Vagina (tissue), 2 donors: ENCODE measurements around the gene CALML5.

Source experiments
- POLR2AphosphoS5 ChIP-seq, 2 donors: sonication (generic); formaldehyde crosslinking; IDR thresholded peaks; one replicate each; pipeline ENCODE4 v1.9.0; 2017; ENCODE audit warnings: antibody characterized with exemption in 2 of 2, mild to moderate bottlenecking in 2 of 2, low read depth in 1 of 2; ENCODE audit not compliant: insufficient read depth in 1 of 2
- TF ChIP-seq, protein P1 (sequence below), 3 experiments: fragments of 450-650 bp in 2 of 3; fragments of 200-600 bp in 1 of 3; sonication (generic) in 1 of 3; IDR thresholded peaks; one replicate each; pipeline ENCODE4 v1.5.1; 2017 to 2019; ENCODE audit warnings: antibody characterized with exemption in 3 of 3, mild to moderate bottlenecking in 2 of 3, moderate library complexity in 2 of 3

DNA sequence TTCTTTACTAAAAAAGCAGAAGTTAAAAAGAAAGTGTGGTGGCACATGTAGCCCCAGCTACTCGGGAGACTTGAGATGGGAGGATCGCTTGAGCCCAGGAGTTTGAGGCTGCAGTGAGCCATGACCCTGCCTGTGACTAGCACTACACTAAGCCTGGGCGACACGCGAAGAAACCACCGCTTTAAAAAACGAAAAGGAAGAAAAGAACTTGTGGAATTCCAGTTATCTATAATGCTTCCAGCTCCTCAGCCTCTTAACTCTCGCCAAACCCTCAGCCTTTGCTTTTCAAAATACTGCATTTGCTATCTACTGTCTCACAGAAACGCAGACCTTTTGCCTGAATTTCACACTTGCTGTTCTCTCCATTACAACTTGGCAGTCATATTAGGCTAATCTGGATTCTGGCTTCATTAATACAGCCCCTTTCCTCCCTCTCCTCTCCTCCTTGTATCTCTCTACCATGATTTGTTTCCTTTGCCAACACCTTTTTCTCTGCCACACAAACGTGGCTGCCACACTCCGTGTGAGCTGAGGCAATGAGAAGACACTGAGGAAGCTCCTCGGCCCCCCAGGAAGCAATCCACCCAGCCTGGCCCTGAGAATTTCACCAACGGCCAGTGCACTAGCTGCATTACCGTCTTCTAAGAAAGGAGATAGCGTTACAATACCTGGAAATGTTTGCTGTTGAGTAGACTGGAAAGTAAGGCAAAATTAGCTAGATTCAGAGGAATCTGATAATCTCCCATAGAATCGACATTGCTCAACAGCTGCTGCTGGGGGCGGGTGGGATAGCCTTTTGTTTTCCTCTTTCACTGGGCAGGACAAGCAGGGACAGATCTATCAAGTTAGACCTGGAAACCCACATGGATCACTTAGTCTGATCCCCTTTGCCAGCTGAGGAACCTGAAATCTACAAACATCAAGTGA is 37.2 kb downstream of the CALML5 start:
- TF ChIP-seq, protein P1, sequence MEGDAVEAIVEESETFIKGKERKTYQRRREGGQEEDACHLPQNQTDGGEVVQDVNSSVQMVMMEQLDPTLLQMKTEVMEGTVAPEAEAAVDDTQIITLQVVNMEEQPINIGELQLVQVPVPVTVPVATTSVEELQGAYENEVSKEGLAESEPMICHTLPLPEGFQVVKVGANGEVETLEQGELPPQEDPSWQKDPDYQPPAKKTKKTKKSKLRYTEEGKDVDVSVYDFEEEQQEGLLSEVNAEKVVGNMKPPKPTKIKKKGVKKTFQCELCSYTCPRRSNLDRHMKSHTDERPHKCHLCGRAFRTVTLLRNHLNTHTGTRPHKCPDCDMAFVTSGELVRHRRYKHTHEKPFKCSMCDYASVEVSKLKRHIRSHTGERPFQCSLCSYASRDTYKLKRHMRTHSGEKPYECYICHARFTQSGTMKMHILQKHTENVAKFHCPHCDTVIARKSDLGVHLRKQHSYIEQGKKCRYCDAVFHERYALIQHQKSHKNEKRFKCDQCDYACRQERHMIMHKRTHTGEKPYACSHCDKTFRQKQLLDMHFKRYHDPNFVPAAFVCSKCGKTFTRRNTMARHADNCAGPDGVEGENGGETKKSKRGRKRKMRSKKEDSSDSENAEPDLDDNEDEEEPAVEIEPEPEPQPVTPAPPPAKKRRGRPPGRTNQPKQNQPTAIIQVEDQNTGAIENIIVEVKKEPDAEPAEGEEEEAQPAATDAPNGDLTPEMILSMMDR (IDR thresholded peaks at IDR 0.05) = no peak
- TF ChIP-seq POLR2AphosphoS5 (IDR thresholded peaks at IDR 0.05; ENCODE audit: insufficient read depth in 1 of 2, low read depth in 1 of 2) = no peak
